H1 (cell line): Measurements from ENCODE around the gene ADTRP. TPM values are rescaled to one million over a fixed set of nuclear protein-coding genes. Genes with fewer than 3 reads are reported as not detected.

Experiments
- CTCF ChIA-PET: fragments of 300-600 bp; sonication (Branson Sonifier 250); formaldehyde crosslinking; loops from one replicate; lab custom pipeline; 2021; ENCODE audit not compliant: partially characterized antibody; lab: Charles Lee
- POLR2A ChIA-PET: fragments of 300-600 bp; sonication (Branson Sonifier 250); formaldehyde crosslinking; loops from one replicate; lab custom pipeline; 2021; ENCODE audit warnings: inconsistent platforms; ENCODE audit not compliant: partially characterized antibody; lab: Charles Lee
- DNase-seq, 2 experiments: peaks; one replicate each; pipeline versions ENCODE4 v3.0.0 to v3.0.0-alpha.2; 2010 to 2022; ENCODE audit warnings: low spot score in 2 of 2, low read depth in 1 of 2, mixed read lengths in 1 of 2
- FAIRE-seq: peaks from 2 replicates; lab custom pipeline; 2011; peaks lifted over from hg19 to GRCh38; lab: Jason Lieb, UNC
- H2AFZ ChIP-seq: 2 replicates; pipeline ENCODE4 v1.8.1; 2012; ENCODE audit warnings: low read length, inconsistent platforms
- H2AK5ac ChIP-seq: 2 replicates; pipeline ENCODE4 v1.6.1; 2013; ENCODE audit warnings: low read depth, low read length
- H2BK120ac ChIP-seq: replicated peaks from 2 replicates; pipeline ENCODE3; 2013; ENCODE audit warnings: low read depth, low read length, inconsistent platforms
- H2BK12ac ChIP-seq: 2 replicates; pipeline ENCODE4 v1.6.1; 2013; ENCODE audit warnings: low read depth, low read length
- H2BK15ac ChIP-seq: 2 replicates; pipeline ENCODE4 v1.6.1; 2013; ENCODE audit warnings: low read length
- H2BK20ac ChIP-seq: 2 replicates; pipeline ENCODE4 v1.6.1; 2013; ENCODE audit warnings: low read length
- H2BK5ac ChIP-seq: 2 replicates; pipeline ENCODE4 v1.6.1; 2013; ENCODE audit warnings: low read depth, low read length
- H3K14ac ChIP-seq: 2 replicates; pipeline ENCODE4 v1.6.1; 2013; ENCODE audit warnings: inconsistent platforms; ENCODE audit not compliant: insufficient read length
- H3K18ac ChIP-seq: 2 replicates; pipeline ENCODE4 v1.6.1; 2013; ENCODE audit warnings: low read length; ENCODE audit errors: extremely low read depth
- H3K23ac ChIP-seq: 2 replicates; pipeline ENCODE4 v1.6.1; 2013; ENCODE audit warnings: inconsistent platforms; ENCODE audit not compliant: insufficient read length
- H3K23me2 ChIP-seq: 2 replicates; pipeline ENCODE4 v1.6.1; 2013; ENCODE audit warnings: low read depth, low read length
- H3K27ac ChIP-seq: 2 replicates; pipeline ENCODE4 v1.6.1; 2011; ENCODE audit warnings: low read depth, low read length, inconsistent platforms
- H3K27me3 ChIP-seq, 4 experiments: replicated peaks in 1 of 4; 1 replicate in 1 of 4; 2 replicates in 3 of 4; pipeline versions ENCODE4 v1.6.1 to v1.8.1; 2011 to 2013; ENCODE audit warnings: low read length in 3 of 4, mild to moderate bottlenecking in 3 of 4, inconsistent platforms in 2 of 4, mixed read lengths in 2 of 4, moderate library complexity in 1 of 4; ENCODE audit not compliant: control insufficient read depth in 3 of 4, insufficient read depth in 3 of 4; ENCODE audit errors: extremely low read depth in 1 of 4
- H3K36me3 ChIP-seq, 4 experiments: 2 replicates each; pipeline versions ENCODE4 v1.6.1 to v1.8.1; 2011 to 2013; ENCODE audit warnings: mild to moderate bottlenecking in 4 of 4, low read length in 3 of 4, moderate library complexity in 2 of 4, control low read depth in 1 of 4, inconsistent platforms in 1 of 4; ENCODE audit not compliant: insufficient read depth in 4 of 4, control insufficient read depth in 2 of 4
- H3K4ac ChIP-seq: replicated peaks from 2 replicates; pipeline ENCODE3; 2013; ENCODE audit warnings: low read length, low read depth, mixed read lengths, inconsistent platforms; ENCODE audit not compliant: insufficient read length
- H3K4me1 ChIP-seq, 4 experiments: replicated peaks in 1 of 4; 1 replicate in 1 of 4; 2 replicates in 3 of 4; pipeline versions ENCODE4 v1.6.1 to v1.8.1; 2011 to 2013; ENCODE audit warnings: low read length in 3 of 4, inconsistent platforms in 2 of 4, mixed read lengths in 1 of 4; ENCODE audit not compliant: insufficient read depth in 4 of 4, control insufficient read depth in 3 of 4
- H3K4me2 ChIP-seq, 2 experiments: 2 replicates each; pipeline versions ENCODE4 v1.6.1 to v1.8.1; 2011 to 2013; ENCODE audit warnings: low read depth in 2 of 2, low read length in 2 of 2, control low read depth in 1 of 2, inconsistent platforms in 1 of 2, mild to moderate bottlenecking in 1 of 2; ENCODE audit not compliant: insufficient read depth in 1 of 2
- H3K4me3 ChIP-seq, 4 experiments: fragments of 200-600, 300-600 bp in 1 of 4; sonication (generic), shearing (Covaris generic), sonication (Bioruptor Twin) in 1 of 4; 2 replicates each; pipeline versions ENCODE4 v1.5.1 to v1.8.1; 2011 to 2016; ENCODE audit warnings: low read length in 4 of 4, low read depth in 3 of 4, control low read depth in 2 of 4, inconsistent platforms in 2 of 4, mild to moderate bottlenecking in 2 of 4, mixed read lengths in 1 of 4, moderate library complexity in 1 of 4; ENCODE audit not compliant: insufficient read depth in 2 of 4; ENCODE audit errors: extremely low read depth in 1 of 4
- H3K56ac ChIP-seq: replicated peaks from 2 replicates; pipeline ENCODE3; 2013; ENCODE audit warnings: low read depth, mild to moderate bottlenecking, mixed read lengths, low read length, inconsistent platforms; ENCODE audit not compliant: insufficient read length
- H3K79me1 ChIP-seq: 2 replicates; pipeline ENCODE4 v1.6.1; 2013; ENCODE audit warnings: low read depth, low read length, control low read depth
- H3K79me2 ChIP-seq, 2 experiments: 2 replicates each; pipeline versions ENCODE4 v1.6.1 to v1.8.1; 2012 to 2013; ENCODE audit warnings: low read length in 2 of 2, mild to moderate bottlenecking in 2 of 2, inconsistent platforms in 1 of 2; ENCODE audit not compliant: insufficient read depth in 2 of 2, control insufficient read depth in 1 of 2
- H3K9ac ChIP-seq, 4 experiments: replicated peaks in 1 of 4; 1 replicate in 1 of 4; 2 replicates in 3 of 4; pipeline versions ENCODE4 v1.6.1 to v1.8.1; 2011 to 2013; ENCODE audit warnings: low read depth in 3 of 4, low read length in 3 of 4, control low read depth in 2 of 4, mild to moderate bottlenecking in 2 of 4, moderate library complexity in 2 of 4, inconsistent platforms in 1 of 4; ENCODE audit errors: extremely low read depth in 1 of 4
- H3K9me3 ChIP-seq, 2 experiments: 2 replicates each; pipeline versions ENCODE4 v1.6.1 to v1.8.1; 2012 to 2013; ENCODE audit warnings: mild to moderate bottlenecking in 2 of 2, moderate library complexity in 2 of 2, control low read depth in 1 of 2, inconsistent platforms in 1 of 2, low read depth in 1 of 2, low read length in 1 of 2, mixed read lengths in 1 of 2; ENCODE audit not compliant: insufficient read depth in 2 of 2
- H4K20me1 ChIP-seq, 2 experiments: replicated peaks in 1 of 2; 2 replicates each; pipeline versions ENCODE3 to v1.8.1; 2011 to 2013; ENCODE audit warnings: inconsistent platforms in 2 of 2, low read length in 2 of 2, mild to moderate bottlenecking in 1 of 2; ENCODE audit not compliant: insufficient read depth in 2 of 2, control insufficient read depth in 1 of 2
- H4K5ac ChIP-seq: 2 replicates; pipeline ENCODE4 v1.6.1; 2013; ENCODE audit warnings: low read length, low read depth, mixed read lengths, inconsistent platforms; ENCODE audit not compliant: insufficient read length
- H4K8ac ChIP-seq: 2 replicates; pipeline ENCODE4 v1.8.0; 2013; ENCODE audit warnings: mild to moderate bottlenecking, moderate library complexity, low read length, inconsistent platforms; ENCODE audit not compliant: insufficient read depth; ENCODE audit errors: extremely low read depth
- H4K91ac ChIP-seq: replicated peaks from 2 replicates; pipeline ENCODE3; 2013; ENCODE audit warnings: low read length, mixed read lengths, inconsistent platforms; ENCODE audit not compliant: insufficient read length
- WGBS, 2 experiments: shearing (Covaris generic) in 1 of 2; methylation state at CpG; one replicate each; pipeline versions ENCODE4 v1.1.6 to v1.1.7; 2013 to 2015; ENCODE audit warnings: low lambda C conversion rate in 2 of 2, mixed read lengths in 2 of 2, inconsistent platforms in 1 of 2, low coverage in 1 of 2, missing lambda C conversion rate in 1 of 2; ENCODE audit not compliant: insufficient replicate concordance in 2 of 2, insufficient coverage in 1 of 2, insufficient read length in 1 of 2; ENCODE audit errors: extremely low coverage in 1 of 2, missing lambda C conversion rate in 1 of 2; 5-methylcytosine and 5-hydroxymethylcytosine counted together
- polyA plus RNA-seq, 7 experiments: library from polyadenylated mRNA; depleted of rRNA in 3 of 7; stranded (reverse) in 5 of 7; unstranded in 2 of 7; fragments of >200 nt in 5 of 7; fragments of 200-250 nt in 2 of 7; gene quantifications; 1 replicate in 5 of 7; 2 replicates in 1 of 7; 4 replicates in 1 of 7; pipeline versions ENCODE4 v1.2.1 to v1.2.3, GENCODE V29; 2011 to 2013; ENCODE audit warnings: missing spikeins in 2 of 7, mixed read lengths in 2 of 7
- total RNA-seq: library from RNA; stranded (reverse); fragmentation: NEBNext Ultra II Directional; extraction: Animal tissue kit (Norgen Biotek cat#: 25700); gene quantifications from 2 replicates; pipeline ENCODE4 v1.2.1, GENCODE V29; 2021

The ADTRP gene
- total and polyA plus RNA-seq, 2 of the 8 experiments (the other 6 are each of a cell fraction or from before 2014, with no cell fraction given), result 0.08 to 0.45 TPM

GRCh38 chr6:11665604-11666326, 112.8 kb downstream of the ADTRP start:
- no peak overlapping the region for H4K8ac ChIP-seq
- POLR2A ChIA-PET, result interaction anchor here (0.6 kb wide), 1 partner anchor 260 kb away, joined by 3 read pairs; no protein-coding TSS in a partner anchor

More at GRCh38 chr6:11665604-11666326, 112.8 kb downstream of the ADTRP start:
- Histone ChIP-seq H3K56ac (no peak overlapping the region), H3K9me3 (peaks cover 3 to 11% of the 10 kb centered on the region in 2 experiments; a peak in 2 of 4 replicates), H4K20me1 (no peaks in the 10 kb centered on the region), H3K14ac (no peak overlapping the region), H3K9ac (no peak overlapping the region), H2BK5ac (no peak overlapping the region), H2BK12ac (no peak overlapping the region), H3K23ac (no peak overlapping the region), H3K18ac (no peak overlapping the region), H3K4me2 (no peak overlapping the region), H3K27me3 (no peaks in the 10 kb centered on the region), H2BK15ac (no peak overlapping the region), H4K91ac (no peak overlapping the region), H2AFZ (no peak overlapping the region; the same call in 1 of the 2 replicates), H3K79me2 (no peaks in the 10 kb centered on the region), H3K79me1 (no peaks in the 10 kb centered on the region), H3K27ac (no peak overlapping the region), H3K23me2 (0 out of 2 replicates have a peak, but pooled peaks cover 2% of the 10 kb centered on the region), H2AK5ac (no peak overlapping the region), H3K4ac (no peak overlapping the region), H3K4me1 (no peaks in the 10 kb centered on the region), H4K5ac (no peak overlapping the region), H2BK120ac (no peak overlapping the region), H3K4me3 (no peak overlapping the region), H3K36me3 (no peaks in the 10 kb centered on the region; a peak in 1 of 8 replicates), H2BK20ac (no peak overlapping the region)
- 91% methylated on average over 2 of the region's 2 CpGs; no CpG with 5 or more reads in 1 of the 2 experiments for WGBS, 2 experiments
- DNase-seq, result no peak
- FAIRE-seq, result no peak
- CTCF ChIA-PET, result interaction anchor here (0.6 to 1.7 kb wide), 3 partner anchors 11 to 425 kb away, joined by 4 to 9 read pairs (median 5); no protein-coding TSS in a partner anchor
